Activated T-cell treated with anti-CD3 and anti-CD28 coated beads for 48 hours (primary cell): ENCODE data around the gene SAMD14.

Source experiments
- DNase-seq: peaks from one replicate; pipeline ENCODE4 v3.0.0-alpha.2; 2020; ENCODE audit warnings: low read depth

Gene SAMD14

DNA sequence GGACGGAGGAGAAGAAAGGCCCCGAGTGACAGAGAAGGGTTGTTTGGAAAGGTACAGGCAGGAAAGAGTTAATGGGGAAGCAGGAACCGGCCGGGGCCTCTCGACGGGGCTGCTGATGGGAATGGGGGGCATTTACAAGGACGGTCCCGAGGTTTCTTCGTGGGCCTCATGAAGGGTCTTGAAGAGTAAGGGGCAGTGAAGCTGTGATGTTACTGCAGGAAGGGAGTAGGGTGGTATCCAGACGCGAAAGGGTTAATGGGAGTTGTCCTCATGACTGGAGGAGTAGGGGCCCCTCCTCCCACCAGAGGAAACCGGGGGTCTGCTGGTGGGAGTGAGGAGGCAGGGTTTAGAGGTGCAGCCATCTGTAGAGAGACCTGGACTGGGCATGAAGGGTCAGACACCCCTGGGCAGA lies 34.3 kb downstream of the SAMD14 start:
- no peak for DNase-seq

DNA sequence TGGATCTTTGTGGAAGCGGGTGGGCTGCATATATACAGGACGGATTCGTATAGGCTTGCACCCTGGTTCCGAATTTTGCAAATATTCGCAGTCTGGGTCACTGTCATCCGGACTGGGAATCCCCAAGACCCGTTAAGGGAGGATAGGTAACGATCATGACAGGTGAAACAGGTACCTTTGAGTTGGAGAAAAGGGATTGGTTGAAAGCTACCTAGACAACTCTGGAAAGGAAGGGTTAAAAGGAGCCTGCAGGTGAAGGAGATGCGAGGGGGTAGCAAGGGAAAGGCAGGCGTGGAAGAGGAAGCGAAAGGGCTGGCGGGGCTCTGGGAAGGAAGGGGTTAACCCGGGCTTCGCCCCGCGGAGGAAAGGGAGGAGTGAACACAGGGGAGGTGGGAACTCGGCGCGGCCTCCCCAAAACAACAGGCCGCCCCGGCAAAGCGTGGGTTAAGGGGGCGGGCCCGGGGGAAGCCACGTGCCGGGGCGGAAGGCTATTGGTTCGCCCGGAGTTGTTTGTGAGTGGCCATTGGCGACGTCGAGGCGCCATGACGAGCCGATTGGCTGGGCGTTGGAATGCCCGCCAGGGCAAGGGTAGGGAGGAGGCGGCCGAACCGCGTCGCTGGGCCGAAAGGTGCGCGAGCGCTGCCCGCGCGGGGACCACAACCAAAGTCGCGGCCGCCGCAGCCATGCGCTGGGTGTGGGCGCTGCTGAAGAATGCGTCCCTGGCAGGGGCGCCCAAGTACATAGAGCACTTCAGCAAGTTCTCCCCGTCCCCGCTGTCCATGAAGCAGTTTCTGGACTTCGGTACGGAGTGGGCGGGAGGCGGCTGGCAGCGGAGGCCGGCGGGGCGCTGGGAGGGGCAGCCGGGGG lies 35.0 kb downstream of the SAMD14 start, which contains the start of gene PDK2:
TSS of gene PDK2 (plus strand) at position 599 of the 867 bp plus-strand sequence. CDS start at position 684, 85 bp downstream.
- peak; percentile 95 for DNase-seq

GRCh38 chr17:50094243-50094752 lies 35.7 kb downstream of the SAMD14 start:
- DNase-seq = peak; percentile 83

GRCh38 chr17:50093807-50094206 lies 36.2 kb downstream of the SAMD14 start:
- DNase-seq = no peak

- no peak for DNase-seq
Observed at GRCh38 chr17:50093246-50093645, 36.7 kb downstream of the SAMD14 start.

DNA sequence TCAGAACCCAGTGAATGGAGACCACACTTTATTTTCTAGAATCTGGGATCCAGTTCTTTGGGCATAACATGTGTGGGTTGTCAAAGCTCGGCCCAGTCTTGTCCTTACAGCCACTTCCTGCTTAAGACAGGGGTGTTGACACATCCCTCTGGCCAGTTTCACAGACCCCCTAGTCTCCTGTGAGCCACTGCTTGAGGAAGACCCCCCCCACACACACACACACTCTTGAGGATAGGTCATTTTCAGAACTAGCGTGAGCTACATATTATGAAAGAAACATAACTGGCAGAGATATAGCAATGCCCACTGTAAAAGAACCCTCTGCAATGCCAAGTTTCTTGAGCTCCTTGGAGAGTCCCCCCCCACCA lies 38.1 kb downstream of the SAMD14 start:
- DNase-seq = no peak

- DNase-seq = no peak
Observed at GRCh38 chr17:50090971-50091917, 38.7 kb downstream of the SAMD14 start.

GRCh38 chr17:50090071-50090470 lies 39.9 kb downstream of the SAMD14 start:
- no peak for DNase-seq

- no peak for DNase-seq
Observed at GRCh38 chr17:50088952-50089825, 40.8 kb downstream of the SAMD14 start.

DNA sequence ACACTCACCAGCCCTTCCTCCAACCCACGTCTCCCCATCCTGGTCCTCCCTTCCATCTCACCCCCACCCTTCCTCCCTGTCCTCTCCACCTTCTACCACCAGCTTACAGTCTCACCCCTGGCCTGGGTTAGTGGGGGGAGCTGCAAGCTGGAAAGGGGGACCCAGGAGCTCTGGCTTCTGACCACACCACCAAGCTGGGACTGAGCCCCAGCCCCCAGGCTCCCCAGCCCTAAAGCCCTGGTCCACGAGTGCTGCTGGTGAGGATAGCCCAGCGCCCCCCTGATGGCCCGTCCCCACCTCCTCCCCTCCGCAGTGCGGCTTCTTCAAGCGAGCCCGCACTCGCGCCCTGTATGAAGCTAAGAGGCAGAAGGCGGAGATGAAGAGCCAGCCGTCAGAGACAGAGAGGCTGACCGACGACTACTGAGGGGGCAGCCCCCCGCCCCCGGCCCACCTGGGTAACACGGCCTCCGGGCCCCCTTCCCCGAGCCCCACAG lies 42.0 kb downstream of the SAMD14 start:
- DNase-seq = no peak

DNA sequence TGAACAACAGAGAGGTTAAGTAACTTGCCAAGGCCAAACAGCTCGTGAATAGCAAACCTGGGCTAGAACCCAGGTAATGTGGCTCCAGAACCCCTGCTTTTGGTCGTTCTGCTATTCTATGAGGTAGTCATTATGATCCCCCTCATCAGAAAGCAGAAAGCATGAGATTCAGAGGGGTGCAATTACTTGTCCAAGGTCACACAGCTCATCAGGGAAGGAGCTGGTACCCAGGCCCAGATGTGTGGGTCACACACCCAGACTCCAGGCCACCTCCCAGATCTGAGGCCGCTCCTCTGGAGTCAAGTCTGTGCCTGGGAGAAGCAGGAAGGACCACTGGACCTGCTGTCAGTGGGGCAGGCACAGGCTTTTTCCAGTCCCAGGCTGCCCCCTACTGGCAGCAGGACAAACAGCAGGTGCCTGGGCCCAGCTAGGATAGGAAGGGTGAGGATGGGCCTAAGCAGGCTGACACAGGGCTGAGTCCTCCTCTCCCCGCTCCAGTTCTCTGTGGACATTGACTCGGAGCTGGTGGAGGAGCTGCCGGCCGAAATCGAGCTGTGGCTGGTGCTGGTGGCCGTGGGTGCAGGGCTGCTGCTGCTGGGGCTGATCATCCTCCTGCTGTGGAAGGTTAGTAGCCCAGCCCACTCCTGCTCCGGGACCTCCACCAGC lies 42.6 kb downstream of the SAMD14 start:
- peak; percentile 74 for DNase-seq

DNA sequence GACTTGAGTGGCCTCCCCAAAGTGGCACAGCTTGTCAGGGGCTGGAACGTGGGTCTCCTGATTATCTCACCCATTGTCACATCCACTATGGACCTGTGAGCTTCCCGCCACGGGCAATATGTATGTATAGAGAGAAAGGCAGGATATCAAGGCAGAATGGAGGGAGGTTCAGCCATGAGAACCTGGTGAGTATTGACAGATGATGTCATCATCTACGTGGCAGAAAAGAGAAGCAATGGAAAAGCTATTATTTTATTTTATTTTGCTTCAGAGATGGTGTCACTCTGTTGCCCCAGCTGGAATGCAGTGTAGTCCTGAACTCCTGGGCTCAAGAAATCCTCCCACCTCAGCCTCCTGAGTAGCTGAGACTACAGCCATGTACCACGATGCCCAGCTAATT lies 48.2 kb downstream of the SAMD14 start:
- DNase-seq = no peak

DNA sequence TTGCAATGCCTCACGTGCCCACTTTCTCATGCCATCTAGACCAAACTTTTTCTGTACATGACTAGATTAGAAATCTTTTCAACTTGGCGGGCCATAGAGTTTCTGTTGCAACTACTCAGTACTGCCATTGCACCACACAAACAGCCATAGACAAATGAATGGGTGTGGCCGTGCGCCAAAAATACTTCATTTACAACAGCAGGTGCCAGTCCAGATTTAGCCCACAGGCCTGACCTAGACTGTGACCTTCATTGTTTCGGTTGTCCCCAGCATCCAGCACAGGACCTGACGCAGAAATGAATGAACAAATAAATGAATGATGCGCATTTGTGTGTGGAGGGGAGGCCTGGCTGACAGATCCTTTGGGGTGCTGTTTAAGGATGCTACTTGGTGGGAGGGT lies 49.1 kb downstream of the SAMD14 start:
- no peak for DNase-seq

DNA sequence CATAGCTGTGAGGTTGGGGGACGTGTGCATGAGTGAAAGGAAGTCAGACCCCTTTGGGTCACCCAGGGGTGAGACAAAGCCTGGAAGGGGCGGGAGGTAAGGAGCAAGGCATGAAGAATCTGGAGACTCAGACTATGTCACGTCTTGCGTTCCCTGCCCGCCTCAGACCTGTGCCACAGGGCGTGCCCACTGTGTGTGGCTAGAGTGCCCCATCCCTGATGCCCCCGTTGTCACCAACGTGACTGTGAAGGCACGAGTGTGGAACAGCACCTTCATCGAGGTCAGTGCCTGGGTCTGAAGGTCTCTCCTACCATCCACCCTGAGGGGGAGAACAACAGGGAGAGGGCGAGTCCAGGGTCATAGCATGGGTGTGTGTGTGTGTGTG lies 49.9 kb downstream of the SAMD14 start:
- no peak for DNase-seq

GRCh38 chr17:50079334-50080095 lies 50.4 kb downstream of the SAMD14 start:
- DNase-seq = peak; percentile 12

- no peak for DNase-seq
Observed at GRCh38 chr17:50078430-50078829, 51.5 kb downstream of the SAMD14 start.

- no peak for DNase-seq
Observed at GRCh38 chr17:50076591-50077235, 53.2 kb downstream of the SAMD14 start.

DNA sequence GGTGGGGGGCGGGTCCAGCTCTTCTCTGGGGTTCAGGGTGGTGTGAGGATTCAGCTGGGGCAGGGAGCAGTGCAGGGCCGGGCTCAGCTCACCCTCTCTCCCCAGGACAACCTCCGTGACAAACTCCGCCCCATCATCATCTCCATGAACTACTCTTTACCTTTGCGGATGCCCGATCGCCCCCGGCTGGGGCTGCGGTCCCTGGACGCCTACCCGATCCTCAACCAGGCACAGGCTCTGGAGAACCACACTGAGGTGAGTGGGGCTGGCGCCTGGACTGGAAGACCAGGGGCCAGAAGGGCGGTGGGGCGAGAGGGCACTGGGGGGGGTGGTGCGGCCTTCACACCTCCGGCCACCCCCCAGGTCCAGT lies 53.8 kb downstream of the SAMD14 start:
- DNase-seq = no peak

DNA sequence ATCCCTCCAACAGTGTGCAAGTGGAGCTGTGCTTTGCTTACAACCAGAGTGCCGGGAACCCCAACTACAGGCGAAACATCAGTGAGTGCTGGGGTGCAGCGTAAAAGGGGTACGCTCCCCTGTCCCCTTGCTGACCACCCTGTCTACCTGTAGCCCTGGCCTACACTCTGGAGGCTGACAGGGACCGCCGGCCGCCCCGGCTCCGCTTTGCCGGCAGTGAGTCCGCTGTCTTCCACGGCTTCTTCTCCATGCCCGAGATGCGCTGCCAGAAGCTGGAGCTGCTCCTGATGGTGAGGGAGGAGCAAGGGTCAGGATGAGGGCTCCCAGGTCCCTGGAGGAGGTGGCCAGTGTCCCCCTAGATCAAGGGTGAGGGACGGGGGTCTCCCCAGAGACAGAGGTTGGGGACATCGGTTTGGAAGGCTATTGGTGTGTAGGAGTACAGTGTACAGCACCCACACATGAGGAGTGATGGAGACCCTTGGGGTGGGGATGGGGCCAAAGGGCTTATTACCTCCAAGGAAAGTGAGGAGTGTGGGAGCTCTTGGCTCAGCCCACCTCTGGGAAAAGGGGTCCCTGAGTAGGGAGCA lies 54.4 kb downstream of the SAMD14 start:
- DNase-seq = no peak
